ENCODE measurements around the gene PARD3B.

Gene PARD3B

GRCh38 chr2:205079173-205079572 is 533.9 kb downstream of the PARD3B start:
- Histone ChIP-seq H3K27me3 (no peaks in the 10 kb centered on the region), H3K4me1 (ENCODE audit: control insufficient read depth in 1 of 2, insufficient read depth in 1 of 2, low read depth in 1 of 2, low read length in 1 of 2) (no peaks in the 10 kb centered on the region), H3K4me3 (ENCODE audit: low read depth in 1 of 2, low read length in 1 of 2) (no peak overlapping the region), H3K9me3 (no peaks in the 10 kb centered on the region), H3K27ac (no peak overlapping the region), H3K36me3 (no peaks in the 10 kb centered on the region)
- TF ChIP-seq CTCF (IDR thresholded peaks at IDR 0.05): no peak

GRCh38 chr2:205086662-205087061 is 541.4 kb downstream of the PARD3B start:
- Histone ChIP-seq H3K4me1 (ENCODE audit: control insufficient read depth in 1 of 2, insufficient read depth in 1 of 2, low read depth in 1 of 2, low read length in 1 of 2) (no peaks in the 10 kb centered on the region), H3K36me3 (no peaks in the 10 kb centered on the region), H3K27me3 (no peaks in the 10 kb centered on the region), H3K4me3 (ENCODE audit: low read depth in 1 of 2, low read length in 1 of 2) (no peak overlapping the region), H3K27ac (no peak overlapping the region), H3K9me3 (no peaks in the 10 kb centered on the region)
- TF ChIP-seq CTCF (IDR thresholded peaks at IDR 0.05): no peak

- Histone ChIP-seq H3K27ac (no peak overlapping the region), H3K36me3 (no peaks in the 10 kb centered on the region), H3K4me3 (ENCODE audit: low read depth in 1 of 2, low read length in 1 of 2) (no peak overlapping the region), H3K4me1 (ENCODE audit: control insufficient read depth in 1 of 2, insufficient read depth in 1 of 2, low read depth in 1 of 2, low read length in 1 of 2) (no peaks in the 10 kb centered on the region), H3K27me3 (no peaks in the 10 kb centered on the region), H3K9me3 (no peaks in the 10 kb centered on the region)
- no peak for TF ChIP-seq CTCF (IDR thresholded peaks at IDR 0.05)
Observed at GRCh38 chr2:205087862-205088261, 542.6 kb downstream of the PARD3B start.

GRCh38 chr2:205089958-205090357 is 544.7 kb downstream of the PARD3B start:
- Histone ChIP-seq H3K4me3 (ENCODE audit: low read depth in 1 of 2, low read length in 1 of 2) (no peak overlapping the region), H3K27me3 (no peaks in the 10 kb centered on the region), H3K27ac (no peak overlapping the region), H3K36me3 (no peaks in the 10 kb centered on the region), H3K9me3 (no peaks in the 10 kb centered on the region), H3K4me1 (ENCODE audit: control insufficient read depth in 1 of 2, insufficient read depth in 1 of 2, low read depth in 1 of 2, low read length in 1 of 2) (no peaks in the 10 kb centered on the region)
- no peak for TF ChIP-seq CTCF (IDR thresholded peaks at IDR 0.05)

GRCh38 chr2:205091411-205091810 is 546.1 kb downstream of the PARD3B start:
- no peaks in the 10 kb centered on the region for H3K36me3 ChIP-seq
- no peak overlapping the region for H3K27ac ChIP-seq
- no peak for TF ChIP-seq CTCF (IDR thresholded peaks at IDR 0.05)
- no peaks in the 10 kb centered on the region for H3K4me1 ChIP-seq (ENCODE audit: control insufficient read depth in 1 of 2, insufficient read depth in 1 of 2, low read depth in 1 of 2, low read length in 1 of 2)
- H3K27me3 ChIP-seq: no peaks in the 10 kb centered on the region
- no peaks in the 10 kb centered on the region for H3K9me3 ChIP-seq
- no peak overlapping the region for H3K4me3 ChIP-seq (ENCODE audit: low read depth in 1 of 2, low read length in 1 of 2)

GRCh38 chr2:205094031-205094430 is 548.8 kb downstream of the PARD3B start:
- H3K36me3 ChIP-seq: no peaks in the 10 kb centered on the region
- H3K27me3 ChIP-seq: no peaks in the 10 kb centered on the region
- no peak overlapping the region for H3K4me3 ChIP-seq (ENCODE audit: low read depth in 1 of 2, low read length in 1 of 2)
- no peaks in the 10 kb centered on the region for H3K4me1 ChIP-seq (ENCODE audit: control insufficient read depth in 1 of 2, insufficient read depth in 1 of 2, low read depth in 1 of 2, low read length in 1 of 2)
- TF ChIP-seq CTCF (IDR thresholded peaks at IDR 0.05): no peak
- no peak overlapping the region for H3K27ac ChIP-seq
- H3K9me3 ChIP-seq: no peaks in the 10 kb centered on the region
